IPS-11a (cell line): ENCODE results near the gene COX6B2.

ENCODE experiments used
- H3K4me3 ChIP-seq: one replicate; pipeline ENCODE4 v1.5.1; 2013; ENCODE audit warnings: low read depth, low read length, control low read depth

The COX6B2 gene

DNA sequence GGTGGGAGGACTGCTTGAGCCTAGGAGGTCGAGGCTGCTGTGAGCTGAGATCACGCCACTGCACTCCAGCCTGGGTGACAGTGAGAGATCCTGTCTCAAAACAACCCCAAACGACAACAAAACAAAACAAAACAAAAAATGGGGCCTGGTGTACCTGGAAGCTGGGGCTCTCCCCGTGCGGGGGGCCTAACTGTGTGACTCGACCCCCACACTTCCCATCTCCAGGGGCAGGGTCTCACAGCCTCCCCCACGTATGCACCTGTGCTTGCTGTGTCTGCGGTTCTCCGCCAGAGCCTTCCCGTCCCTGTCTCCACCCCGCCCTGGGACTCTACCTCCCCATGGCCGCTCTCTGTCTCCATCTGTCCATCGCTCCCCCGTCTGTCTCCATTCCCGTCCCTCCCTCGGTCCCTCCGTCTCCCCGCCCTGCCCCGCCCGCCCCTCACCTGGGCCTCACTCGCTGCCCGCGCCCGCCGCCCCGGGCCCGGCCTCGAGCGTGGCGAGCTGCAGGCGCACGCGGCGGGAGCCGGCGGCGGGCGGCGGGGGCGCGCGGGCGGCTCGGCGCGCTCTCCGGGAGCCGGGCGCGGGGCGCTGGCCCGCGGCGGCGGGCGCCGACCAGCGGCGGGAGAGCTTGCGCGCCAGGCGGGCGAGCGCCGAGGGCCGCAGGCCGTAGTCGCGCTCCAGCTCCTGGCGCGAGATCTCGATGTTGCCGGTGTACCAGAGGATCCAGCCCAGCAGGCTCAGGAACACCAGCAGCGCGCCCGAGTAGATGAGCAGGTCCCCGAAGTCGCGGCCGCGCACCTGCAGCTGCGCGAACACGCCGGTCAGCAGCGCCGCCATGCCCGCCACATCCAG, 29.0 kb upstream of the COX6B2 start:
- H3K4me3 ChIP-seq: peak overlapping the region; percentile 35

DNA sequence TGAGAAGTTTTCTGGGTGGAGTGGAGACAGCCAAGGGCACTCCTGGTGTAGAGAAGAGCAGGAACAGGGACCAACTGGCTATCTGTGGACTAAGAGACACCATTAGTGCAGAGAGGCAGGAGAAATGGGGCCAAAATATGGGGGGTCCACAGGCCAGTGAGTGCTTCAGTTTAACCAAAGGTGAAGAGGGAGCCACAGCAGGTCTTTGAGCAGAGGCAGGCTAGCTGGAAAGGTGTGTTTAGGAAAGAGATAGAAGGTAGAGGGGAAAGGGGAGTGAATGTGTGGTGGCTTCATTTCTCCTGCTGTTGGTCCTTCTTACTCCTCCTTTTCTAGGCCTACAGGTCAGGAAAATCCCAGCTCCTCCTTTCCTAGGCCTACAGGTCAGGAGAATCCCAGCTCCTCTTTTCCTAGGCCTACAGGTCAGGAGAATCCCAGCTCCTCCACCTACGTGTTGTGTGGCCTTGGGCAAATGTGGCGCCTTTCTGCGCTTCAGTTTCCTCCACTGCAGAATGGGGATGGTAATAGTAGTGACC, 28.1 kb upstream of the COX6B2 start:
- H3K4me3 ChIP-seq: no peak overlapping the region

DNA sequence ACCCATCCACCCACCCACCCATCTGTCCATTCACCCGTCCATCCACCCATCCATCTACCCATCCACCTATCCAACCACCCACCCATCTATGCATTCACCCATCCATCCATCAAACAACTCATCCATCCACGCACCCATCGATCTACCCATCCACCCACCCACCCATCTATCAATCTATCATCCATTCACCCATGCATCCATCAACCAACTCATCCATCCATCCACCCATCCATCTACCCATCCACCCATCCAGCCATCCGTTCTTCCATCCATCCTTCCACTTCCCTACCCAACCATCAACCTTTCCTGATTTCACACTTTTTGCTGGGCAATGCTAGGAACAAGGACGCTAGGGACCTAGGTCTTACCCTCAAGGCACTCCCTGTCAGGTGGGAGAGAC, 27.5 kb upstream of the COX6B2 start:
- H3K4me3 ChIP-seq: no peak overlapping the region

DNA sequence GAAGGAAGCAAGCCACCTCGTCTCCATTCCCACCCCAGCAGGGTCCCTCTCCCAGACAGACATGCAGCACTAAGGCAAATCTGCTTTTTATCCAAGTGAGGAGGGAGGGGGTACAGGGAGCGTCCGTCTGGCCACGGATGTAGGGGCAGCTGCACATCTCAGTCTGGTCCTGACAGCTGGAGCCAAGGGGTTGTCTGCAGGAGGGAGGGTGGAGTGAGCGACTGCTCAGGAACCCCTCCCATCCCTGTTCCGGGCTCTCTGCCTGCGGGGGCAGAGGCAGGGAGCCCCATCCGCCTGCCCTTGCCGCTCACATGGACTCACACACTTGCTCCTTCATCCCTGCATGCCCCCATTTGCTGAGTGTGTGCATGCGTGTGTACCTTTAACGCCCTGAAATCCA, 24.7 kb upstream of the COX6B2 start:
- no peak overlapping the region for H3K4me3 ChIP-seq

DNA sequence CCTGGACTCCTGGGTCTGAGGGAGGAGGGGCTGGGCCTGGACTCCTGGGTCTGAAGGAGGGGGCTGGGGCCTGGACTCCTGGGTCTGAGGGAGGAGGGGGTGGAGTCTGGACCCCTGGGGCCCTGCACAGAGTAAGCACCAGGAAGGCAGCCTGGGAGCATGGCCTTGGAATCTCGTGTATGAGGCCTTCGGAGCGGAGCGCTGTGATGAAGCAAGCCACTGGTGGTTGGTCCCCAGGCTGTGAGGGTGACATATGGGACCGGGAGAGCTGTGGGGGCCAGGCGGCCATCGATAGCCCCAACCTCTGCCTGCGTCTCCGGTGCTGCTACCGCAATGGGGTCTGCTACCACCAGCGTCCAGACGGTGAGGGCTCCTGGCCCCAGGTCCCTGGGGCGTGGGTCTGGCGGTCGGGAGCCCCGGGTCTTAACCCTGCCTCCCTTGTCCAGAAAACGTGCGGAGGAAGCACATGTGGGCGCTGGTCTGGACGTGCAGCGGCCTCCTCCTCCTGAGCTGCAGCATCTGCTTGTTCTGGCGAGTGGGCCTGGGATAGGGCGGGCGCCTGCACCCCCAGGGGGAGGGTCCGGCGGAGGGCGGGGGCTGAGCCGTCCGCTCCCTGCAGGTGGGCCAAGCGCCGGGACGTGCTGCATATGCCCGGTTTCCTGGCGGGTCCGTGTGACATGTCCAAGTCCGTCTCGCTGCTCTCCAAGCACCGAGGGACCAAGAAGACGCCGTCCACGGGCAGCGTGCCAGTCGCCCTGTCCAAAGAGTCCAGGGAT, 23.0 kb upstream of the COX6B2 start:
- H3K4me3 ChIP-seq: peak overlapping the region; percentile 10

DNA sequence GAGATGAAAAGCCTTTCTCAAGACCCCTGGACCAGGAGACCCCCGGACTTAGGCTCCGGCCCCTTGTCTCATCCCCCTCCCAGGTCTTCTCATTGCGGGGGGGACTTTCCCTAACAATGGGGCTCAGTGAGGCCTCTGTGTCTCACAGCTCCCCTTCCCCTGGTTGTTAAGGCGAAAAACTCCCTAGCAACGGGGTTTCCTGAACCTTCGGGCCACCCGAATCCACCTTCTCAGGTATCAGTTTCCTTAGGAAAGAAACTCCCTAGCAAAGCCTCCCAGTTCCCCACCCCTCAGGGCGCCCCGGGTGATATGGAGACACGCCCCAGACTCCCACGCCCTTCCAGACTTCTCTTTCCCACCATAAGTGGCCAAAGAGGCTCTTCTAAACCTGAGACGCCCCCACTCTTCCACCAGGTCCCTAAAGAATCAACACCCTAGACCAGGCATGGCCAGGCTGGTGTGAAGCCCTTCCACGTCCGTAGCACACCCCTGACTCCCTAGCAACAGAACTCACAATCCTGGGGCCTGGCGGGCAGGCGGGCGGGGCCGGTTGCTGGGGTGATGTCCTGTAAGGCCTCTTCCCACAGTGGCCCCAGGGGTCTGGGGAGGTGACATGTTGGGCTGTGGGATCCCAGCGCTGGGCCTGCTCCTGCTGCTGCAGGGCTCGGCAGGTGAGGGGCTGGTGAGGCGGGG, 21.9 kb upstream of the COX6B2 start, which contains the start of gene TMEM190:
Gene TMEM190 (plus strand): TSS at position 586 of the 693 bp plus-strand sequence. CDS start 28 bp downstream, at position 614.
- no peak within 1 kb of the TSS for H3K4me3 ChIP-seq

DNA sequence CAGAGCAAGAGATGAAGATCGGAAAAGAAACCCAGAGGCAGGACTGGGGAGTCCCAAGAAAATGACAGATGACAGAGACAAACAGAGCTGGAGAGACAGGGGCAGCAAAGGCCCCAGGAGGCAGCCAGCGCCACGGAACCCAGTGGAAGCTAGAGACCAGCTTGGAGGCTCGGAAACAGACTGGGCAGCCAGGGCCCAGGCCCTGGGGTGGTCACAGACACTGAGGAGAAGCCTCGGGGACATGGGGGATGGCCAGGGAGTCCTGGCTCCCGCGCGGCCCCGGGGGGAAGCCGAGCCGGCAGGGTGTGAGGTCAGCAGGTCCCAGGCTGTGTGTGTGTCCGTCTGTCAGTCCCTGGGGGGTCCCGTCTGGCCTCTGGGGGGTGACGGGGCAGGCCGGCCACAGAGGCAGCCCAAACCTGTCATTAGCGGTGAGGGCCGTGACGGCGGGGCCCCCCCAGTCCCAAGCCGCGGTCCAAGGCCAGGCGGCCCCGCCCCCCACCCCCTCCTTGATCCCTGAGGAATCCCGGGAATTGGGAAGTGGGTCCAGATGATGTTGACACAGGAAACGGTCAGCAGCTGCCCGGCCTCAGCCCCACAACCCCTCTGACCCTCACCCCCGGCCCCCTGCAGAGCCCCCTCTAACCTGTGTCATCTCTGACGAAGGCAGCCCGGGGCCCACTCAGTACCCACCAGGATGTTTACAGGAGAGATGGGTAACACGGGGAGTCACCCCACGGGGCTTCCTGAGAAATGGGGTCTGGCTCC, 19.7 kb upstream of the COX6B2 start:
- no peak overlapping the region for H3K4me3 ChIP-seq

DNA sequence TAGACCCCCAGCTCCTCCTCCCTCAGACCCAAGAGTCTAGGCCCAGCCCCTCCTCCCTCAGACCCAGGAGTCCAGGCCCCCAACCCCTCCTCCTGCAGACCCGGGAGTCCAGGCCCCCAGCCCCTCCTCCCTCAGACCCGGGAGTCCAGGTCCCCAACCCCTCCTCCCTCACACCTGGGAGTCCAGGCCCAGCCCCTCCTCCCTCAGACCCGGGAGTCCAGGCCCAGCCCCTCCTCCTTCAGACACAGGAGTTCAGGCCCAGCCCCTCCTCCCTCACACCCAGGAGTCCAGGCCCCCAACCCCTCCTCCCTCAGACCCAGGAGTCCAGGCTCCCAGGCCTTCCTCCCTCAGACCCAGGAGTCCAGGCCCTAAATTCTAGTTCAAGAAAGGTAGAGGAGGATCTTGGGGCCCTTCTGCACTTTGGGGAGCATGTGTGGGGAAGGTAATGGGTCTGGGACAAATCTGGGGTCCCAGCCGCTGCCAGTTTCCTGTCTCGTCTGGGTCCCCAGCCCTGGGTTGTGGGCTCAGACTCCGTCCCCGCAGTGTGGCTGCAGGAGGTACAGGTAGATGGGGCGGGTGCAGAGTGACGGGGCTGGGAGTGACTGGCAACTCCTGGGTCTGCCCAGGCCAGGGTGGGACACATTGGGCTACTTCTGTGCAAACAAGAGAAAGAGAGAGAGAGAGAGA, 18.9 kb upstream of the COX6B2 start:
- H3K4me3 ChIP-seq: no peak overlapping the region

DNA sequence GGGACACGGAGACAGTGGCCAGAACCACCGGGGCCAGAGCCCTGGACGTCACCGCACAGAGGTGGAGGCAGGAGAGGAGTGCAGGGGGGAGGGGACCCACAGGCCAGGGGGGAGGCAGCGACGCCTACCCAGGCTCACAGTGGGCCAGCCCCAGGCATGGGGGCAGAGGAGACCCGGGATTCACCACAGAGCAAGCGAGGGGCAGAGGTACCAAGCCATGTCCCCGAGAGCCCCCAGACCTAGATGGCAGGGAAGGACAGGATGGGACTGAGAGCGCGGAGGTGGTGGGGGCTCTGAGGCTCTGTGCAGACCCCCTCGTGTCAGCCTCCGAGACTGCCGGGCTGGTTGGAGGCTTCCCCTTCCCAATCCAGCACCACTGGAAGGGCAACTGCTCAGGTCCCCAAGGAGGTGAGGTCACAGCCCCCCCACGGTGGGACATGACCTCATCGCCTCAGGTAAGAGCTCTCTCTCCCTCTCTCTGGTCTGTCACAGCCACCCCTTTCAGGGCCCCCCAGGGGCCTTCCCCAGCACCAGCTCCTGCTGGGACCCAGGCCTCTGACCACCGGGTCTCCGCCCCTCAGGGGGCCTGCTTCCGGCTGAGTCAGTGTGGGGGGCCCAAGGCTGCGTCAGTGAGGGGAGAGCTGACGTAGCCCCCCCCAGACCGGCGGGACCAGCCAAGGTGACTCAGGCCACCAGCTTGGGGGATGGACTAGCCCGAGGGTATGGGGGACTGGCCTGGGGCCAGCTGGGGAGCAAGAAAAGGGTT, 18.0 kb upstream of the COX6B2 start:
- no peak overlapping the region for H3K4me3 ChIP-seq

DNA sequence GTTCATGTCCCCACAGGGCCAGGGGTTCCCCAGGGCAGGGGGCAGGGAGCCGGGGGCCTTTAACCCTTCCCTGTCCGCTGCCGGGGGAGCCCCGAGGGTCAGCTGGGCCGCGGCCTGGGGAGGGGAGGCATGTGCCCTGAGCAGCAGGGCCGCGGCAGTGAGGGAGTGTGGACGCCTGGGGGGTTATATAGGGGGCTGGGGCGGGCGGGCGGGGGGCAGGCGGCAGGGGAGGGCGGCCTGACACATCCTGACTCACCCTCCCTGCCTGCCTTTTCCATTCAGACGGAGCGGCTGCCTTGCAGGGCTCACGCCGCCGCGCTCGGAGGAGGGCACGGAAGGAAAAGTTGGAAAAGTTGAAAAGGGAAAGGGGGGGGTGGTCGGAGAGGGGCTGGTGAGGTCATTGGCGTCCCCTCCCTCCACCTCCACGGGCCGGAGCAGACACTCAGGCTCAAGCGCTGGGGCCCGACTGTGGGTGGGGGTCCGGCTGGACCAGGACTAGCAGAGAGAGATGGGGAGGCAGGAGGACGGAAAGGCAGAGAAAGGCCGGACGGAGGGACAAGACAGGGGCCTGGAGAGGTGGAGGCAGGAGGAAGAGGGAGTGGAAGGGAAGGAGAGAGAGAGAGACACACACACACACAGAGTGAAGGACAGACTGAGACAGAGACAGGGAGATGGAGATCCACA, 15.9 kb upstream of the COX6B2 start, which contains the start of gene IL11:
Gene IL11 (minus strand): TSS at position 159 of the 684 bp plus-strand sequence. CDS start 153 bp downstream, at position 6.
- peak within 1 kb of the TSS; percentile 39 for H3K4me3 ChIP-seq

DNA sequence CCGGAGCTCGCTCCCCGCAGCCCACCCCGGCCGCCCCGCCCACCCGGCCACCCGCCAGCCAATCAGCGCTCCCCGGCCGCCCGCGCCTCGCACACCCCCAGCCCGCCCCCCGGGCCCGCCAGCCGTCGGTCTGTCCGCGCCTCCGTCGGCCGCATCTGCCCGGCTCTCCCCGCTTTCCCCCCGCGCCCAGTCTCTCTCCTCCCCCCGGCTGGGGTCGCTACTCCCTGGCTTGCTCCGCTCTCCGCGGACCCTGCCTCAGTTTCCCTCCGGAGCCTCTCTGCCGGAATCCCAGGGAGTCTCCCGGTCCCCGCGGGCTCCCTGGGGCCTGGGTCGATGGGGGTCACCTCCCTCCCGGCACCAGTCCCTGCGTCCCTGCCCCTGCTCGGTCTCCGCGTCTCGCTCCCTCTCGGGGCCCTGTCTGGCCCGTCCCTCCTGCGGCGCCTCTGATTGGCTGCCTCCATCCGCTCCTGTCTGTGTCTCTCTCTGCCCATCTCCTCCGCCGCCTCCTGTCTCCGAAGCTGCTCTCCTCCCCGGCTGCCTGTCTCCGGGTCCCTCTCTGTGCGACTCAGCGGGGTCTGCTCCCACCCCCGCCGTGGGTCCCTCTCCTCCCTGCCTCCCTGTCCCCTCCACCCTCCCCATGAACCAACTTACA, 15.3 kb upstream of the COX6B2 start:
- peak overlapping the region; percentile 39 for H3K4me3 ChIP-seq

DNA sequence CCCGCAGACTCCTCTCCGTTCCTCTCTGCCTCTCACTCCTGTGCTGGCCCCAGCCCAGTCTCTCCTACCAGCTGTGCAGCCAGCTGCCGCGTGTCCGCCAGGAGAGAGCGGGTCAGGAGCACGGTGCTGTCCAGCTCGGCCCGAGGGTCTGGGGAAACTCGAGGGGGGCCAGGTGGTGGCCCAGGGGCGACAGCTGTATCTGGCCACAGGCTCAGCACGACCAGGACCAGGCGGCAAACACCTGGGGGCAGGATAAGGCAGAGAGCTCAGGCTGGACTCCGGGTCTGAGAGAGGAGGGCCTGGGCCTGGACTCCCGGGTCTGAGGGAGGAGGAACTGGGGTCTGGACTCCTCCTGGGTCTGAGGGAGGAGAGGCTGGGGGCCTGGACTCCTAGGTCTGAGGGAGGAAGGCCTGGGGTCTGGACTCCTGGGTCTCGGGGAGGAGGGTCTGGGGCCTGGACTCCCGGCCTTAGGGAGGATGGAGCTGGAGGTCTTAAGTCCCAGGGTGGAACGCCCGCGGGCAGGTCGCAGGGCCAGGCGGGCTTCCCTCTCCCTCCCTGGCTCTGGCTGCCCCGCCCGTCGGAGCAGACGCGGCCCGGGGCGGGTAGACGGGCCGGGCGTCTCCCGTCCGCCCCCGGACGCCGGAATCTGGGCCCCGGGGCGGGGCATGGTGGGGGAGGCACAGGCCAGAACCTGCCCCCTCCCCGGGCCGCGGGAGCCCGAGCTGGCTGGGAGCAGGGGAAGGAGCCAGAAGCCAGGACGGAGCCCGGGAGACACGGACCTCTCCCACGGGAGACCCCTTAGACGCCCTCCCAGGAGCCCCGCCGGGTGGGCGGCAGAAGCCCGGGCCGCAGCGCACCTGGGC, 14.4 kb upstream of the COX6B2 start:
- H3K4me3 ChIP-seq: peak overlapping the region; percentile 17

DNA sequence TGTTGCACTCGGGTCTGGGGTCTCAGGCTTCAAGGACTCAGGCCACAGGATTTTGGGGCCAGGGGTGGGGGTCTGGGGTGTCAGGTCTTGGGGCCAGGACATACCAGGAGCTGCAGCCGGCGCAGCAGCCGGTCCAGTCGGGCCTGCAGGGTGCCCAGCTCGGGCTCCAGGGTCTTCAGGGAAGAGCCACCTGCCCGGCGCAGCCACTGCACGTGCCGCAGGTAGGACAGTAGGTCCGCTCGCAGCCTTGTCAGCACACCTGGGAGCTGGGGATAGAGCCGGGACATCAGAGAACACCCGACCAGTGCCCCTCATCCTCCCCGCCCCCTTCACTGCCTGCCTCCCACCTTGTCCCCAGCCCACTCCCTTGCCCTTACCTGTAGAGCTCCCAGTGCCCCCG, 13.6 kb upstream of the COX6B2 start:
- H3K4me3 ChIP-seq: no peak overlapping the region

DNA sequence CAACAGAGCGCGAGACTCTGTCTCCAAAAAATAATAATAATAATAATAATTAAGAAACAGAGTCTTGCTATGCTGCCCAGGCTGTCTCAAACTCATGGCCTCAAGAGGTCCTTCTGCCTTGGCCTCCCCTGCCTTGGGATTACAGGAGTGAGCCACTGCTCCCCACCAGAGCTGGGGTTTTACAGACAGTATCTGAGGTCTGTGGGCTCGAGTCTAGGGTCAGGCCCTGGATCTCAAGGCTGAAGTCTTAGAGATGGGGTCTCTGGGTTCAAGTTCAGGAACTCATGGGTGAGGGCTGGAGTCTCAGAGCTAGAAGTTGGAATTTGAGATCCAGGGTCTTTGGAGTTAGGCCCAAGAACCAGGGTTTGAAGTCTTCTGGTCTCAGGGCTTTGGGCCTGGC, 12.3 kb upstream of the COX6B2 start:
- no peak overlapping the region for H3K4me3 ChIP-seq

DNA sequence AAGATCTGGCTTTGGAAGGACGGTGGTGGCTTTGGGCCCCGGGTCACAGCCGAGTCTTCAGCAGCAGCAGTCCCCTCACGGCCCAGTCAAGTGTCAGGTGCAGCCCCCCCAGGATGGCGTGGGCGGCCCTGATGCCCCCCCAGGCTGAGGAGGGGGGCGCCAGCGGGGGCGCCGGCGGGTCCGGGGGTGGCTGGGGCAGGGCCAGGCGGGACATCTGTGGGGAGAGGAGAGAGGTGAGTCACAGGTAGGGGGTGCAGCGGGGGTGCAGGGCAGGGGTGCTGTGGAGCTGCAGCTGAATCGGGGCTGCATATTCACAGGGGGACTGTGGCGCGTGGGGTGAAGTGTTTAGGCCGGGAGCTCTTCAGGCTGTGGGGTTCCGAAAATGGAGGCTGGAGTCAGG, 11.4 kb upstream of the COX6B2 start:
- H3K4me3 ChIP-seq: no peak overlapping the region

DNA sequence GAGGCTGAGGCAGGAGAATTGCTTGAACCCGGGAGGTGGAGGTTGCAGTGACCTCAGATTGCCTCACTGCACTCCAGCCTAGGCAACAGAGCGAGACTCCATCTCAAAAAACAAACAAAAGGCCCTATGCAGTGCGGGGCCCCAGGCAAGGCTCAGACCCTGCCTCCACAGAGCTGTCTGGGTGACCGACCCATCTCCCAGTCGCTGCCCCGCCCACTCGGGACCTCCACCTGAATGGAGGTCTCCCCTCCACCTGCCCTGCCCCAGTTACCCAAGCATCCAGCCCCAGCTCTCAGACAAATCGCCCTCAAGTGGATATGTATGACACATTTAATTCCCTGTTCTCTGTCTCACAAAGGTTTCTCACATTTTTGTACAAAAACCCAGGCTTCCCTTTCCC, 10.7 kb upstream of the COX6B2 start:
- H3K4me3 ChIP-seq: no peak overlapping the region
